ENCODE measurements around the gene CHRNA9.

GRCh38 chr4:40307627-40308497, 27.3 kb upstream of the CHRNA9 start:
- peak in 1 of 2 experiments; percentile 20; a peak in 1 of 4 replicates for TF ChIP-seq CTCF (conservative IDR thresholded peaks at IDR 0.05; ENCODE audit: low read depth in 2 of 2)
- no peak for TF ChIP-seq EZH2phosphoT487 (IDR thresholded peaks at IDR 0.05; ENCODE audit: unreplicated experiment)
- no peak for TF ChIP-seq POLR2AphosphoS5 (IDR thresholded peaks at IDR 0.05; ENCODE audit: low read depth)
- TF ChIP-seq EZH2 (IDR thresholded peaks at IDR 0.05; ENCODE audit: low read depth, unreplicated experiment): no peak
- no peak for TF ChIP-seq JUNB (IDR thresholded peaks at IDR 0.05; ENCODE audit: unreplicated experiment)
- no peak for TF ChIP-seq REST (IDR thresholded peaks at IDR 0.05; ENCODE audit: unreplicated experiment)
- TF ChIP-seq ETS1 (IDR thresholded peaks at IDR 0.05): no peak
- no peak for TF ChIP-seq CREB1 (CRISPR knock-in tag; IDR thresholded peaks at IDR 0.05; ENCODE audit: low read depth)
- TF ChIP-seq STAT1 (IDR thresholded peaks at IDR 0.05; ENCODE audit: unreplicated experiment): no peak
